Measurements from ENCODE around the gene NEIL3. TPM values are rescaled to one million over a fixed set of nuclear protein-coding genes. Genes with fewer than 3 reads are reported as not detected.

NEIL3 gene
- total and polyA plus RNA-seq, 10 of the 15 experiments (the other 5 are each of a cell fraction or from before 2014, with no cell fraction given) = 3.0 to 13.8 (median 8.9) TPM

- TF ChIP-seq ZNF687 (IDR thresholded peaks at IDR 0.05) (no peak), MXI1 (IDR thresholded peaks at IDR 0.05; ENCODE audit: low read depth, low read length) (no peak), HCFC1 (IDR thresholded peaks at IDR 0.05; ENCODE audit: low read length) (no peak), RELB (IDR thresholded peaks at IDR 0.05; ENCODE audit: low read depth) (no peak), ZNF217 (IDR thresholded peaks at IDR 0.05) (no peak)
Measured at GRCh38 chr4:177369372-177369771, 59.7 kb downstream of the NEIL3 start (continued).

- ChIA-PET CTCF (no interaction called here), POLR2A (no interaction called here)
- in situ Hi-C loops (cut with MboI) = no loop called here
- no peak for TF ChIP-seq PBX3 (IDR thresholded peaks at IDR 0.05; ENCODE audit: insufficient replicate concordance, low read depth, low read length)
- no peak for TF ChIP-seq MXI1 (IDR thresholded peaks at IDR 0.05; ENCODE audit: low read depth, low read length)
- TF ChIP-seq NKRF (conservative IDR thresholded peaks at IDR 0.05) = no peak
- no peak for TF ChIP-seq ZNF592 (IDR thresholded peaks at IDR 0.05)
- TF ChIP-seq MEF2B (IDR thresholded peaks at IDR 0.05; ENCODE audit: partially characterized antibody, poor library complexity, severe bottlenecking) = no peak
Measured at GRCh38 chr4:177371461-177371860, 61.8 kb downstream of the NEIL3 start.

More at GRCh38 chr4:177371461-177371860, 61.8 kb downstream of the NEIL3 start:
- Histone ChIP-seq H3K4me3 (no peak overlapping the region), H3K9ac (ENCODE audit: control insufficient read depth, insufficient read depth, low read length) (no peak overlapping the region), H3K27me3 (replicated peaks in 1 of 2; ENCODE audit: control insufficient read depth in 2 of 2, insufficient read depth in 2 of 2, low read length in 1 of 2) (no peaks in the 10 kb centered on the region), H3K4me1 (ENCODE audit: control insufficient read depth, insufficient read depth, low read length) (no peaks in the 10 kb centered on the region), H4K20me1 (ENCODE audit: control insufficient read depth, insufficient read depth) (no peaks in the 10 kb centered on the region), H3K27ac (ENCODE audit: control insufficient read depth, insufficient read depth) (no peak overlapping the region), H3K4me2 (ENCODE audit: control insufficient read depth, insufficient read depth) (no peak overlapping the region), H3K36me3 (ENCODE audit: control insufficient read depth in 2 of 2, insufficient read depth in 2 of 2, low read length in 1 of 2) (no peaks in the 10 kb centered on the region), H3K79me2 (ENCODE audit: control insufficient read depth, insufficient read depth, low read length) (no peaks in the 10 kb centered on the region), H2AFZ (ENCODE audit: control insufficient read depth, low read depth, low read length) (no peak overlapping the region), H3K9me3 (replicated peaks; ENCODE audit: control insufficient read depth, insufficient read depth, low read length) (no peaks in the 10 kb centered on the region)
- ATAC-seq (no peak), FAIRE-seq (no peak), DNase-seq (ENCODE audit: low read depth, low spot score) (no peak)
- BruUV-seq (replicated peaks) = no TSS peak
- WGBS (ENCODE audit: insufficient coverage, insufficient replicate concordance, low lambda C conversion rate, missing lambda C conversion rate) = 82% methylated on average over 4 of the region's 4 CpGs
- intact Hi-C loops (cut with micrococcal nuclease; ENCODE audit: unreplicated experiment) = no loop called here
- ChIA-PET SMC1A (ENCODE audit: uncharacterized antibody, unreplicated experiment) (no interaction called here), RAD21 (ENCODE audit: unreplicated experiment) (no interaction called here)
